GM21737 (cell line): Measurements from ENCODE around the gene XPO6.

Experiments
- ATAC-seq: cut with Tn5 transposase; IDR thresholded peaks from one replicate; pipeline ENCODE4 v1.9.1; 2021; ENCODE audit warnings: mild to moderate bottlenecking, moderate library complexity; ENCODE audit not compliant: unreplicated experiment

Gene XPO6

DNA sequence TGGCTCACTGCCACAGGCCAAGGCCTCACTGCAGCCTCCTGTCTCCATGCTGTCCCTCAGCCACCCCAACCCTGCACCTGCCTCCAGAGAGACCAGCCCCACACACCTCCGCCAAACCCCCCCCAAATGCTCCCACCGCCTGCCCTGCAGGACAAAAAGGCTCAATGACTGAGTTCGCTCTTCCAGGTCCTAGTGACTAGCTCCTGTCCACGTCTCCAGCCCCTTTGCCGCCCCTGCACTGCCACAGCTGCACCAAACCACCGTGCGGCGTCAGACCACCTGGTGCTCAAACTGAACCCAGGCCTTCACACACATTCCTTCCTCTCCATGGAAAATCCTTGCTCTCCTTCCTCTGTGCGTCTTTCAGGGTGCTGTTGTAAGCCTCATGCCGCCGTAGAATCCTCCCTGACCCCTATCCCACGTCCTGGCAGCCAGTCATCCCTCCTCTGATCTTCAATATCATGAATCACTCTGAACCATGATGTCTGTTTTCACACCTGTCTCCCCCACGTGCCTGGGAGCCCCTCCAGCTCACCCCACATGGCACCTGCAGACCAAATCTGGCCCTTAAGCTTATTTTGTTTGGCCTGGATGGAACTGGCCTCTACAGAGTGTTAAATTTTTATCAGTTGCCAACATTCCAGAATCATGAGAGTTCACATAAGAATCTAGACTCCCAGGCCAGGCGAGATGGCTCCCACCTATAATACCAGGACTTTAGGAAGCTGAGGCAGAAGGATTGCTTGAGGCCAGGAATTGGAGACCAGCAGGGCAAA is 144.0 kb downstream of the XPO6 start:
- no peak for ATAC-seq

DNA sequence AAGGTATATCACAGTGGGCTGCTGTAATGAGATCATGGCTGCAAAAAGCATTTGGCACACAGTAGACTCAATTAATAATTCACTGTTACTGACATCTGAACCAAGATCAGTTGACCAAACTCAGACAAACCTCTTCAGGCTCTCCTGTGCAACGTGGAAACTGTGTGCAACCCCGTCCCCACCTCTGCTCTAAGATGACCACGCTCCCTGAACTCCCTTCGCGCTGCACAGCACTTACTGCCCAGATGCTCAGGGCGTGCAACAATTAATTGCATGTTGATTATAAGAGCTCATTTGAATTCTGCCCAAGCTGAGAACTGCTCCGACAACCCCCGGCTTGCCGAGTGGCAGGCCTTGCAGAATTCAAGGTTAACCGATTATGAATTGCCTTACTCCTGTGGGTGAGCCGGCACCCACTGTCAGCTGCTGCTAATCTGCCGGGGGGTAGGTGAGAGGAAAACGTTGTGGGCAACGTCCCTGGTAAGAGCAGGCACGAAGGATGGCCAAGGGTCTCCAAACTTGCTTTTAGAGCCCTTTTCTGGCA is 147.0 kb downstream of the XPO6 start:
- no peak for ATAC-seq

GRCh38 chr16:28064150-28064549 is 147.6 kb downstream of the XPO6 start:
- ATAC-seq: no peak

- ATAC-seq: no peak
These were observed 148.1 kb downstream of the XPO6 start, which contains the start of gene GSG1L for GRCh38 chr16:28063591-28064061. Gene GSG1L, minus strand, starts transcription at chr16:28063714. Its CDS starts 290 bp downstream, at chr16:28063424.

- no peak for ATAC-seq
These were observed 148.8 kb downstream of the XPO6 start for GRCh38 chr16:28062847-28063521.

- ATAC-seq: no peak
These were observed 149.4 kb downstream of the XPO6 start for GRCh38 chr16:28062261-28062846.

DNA sequence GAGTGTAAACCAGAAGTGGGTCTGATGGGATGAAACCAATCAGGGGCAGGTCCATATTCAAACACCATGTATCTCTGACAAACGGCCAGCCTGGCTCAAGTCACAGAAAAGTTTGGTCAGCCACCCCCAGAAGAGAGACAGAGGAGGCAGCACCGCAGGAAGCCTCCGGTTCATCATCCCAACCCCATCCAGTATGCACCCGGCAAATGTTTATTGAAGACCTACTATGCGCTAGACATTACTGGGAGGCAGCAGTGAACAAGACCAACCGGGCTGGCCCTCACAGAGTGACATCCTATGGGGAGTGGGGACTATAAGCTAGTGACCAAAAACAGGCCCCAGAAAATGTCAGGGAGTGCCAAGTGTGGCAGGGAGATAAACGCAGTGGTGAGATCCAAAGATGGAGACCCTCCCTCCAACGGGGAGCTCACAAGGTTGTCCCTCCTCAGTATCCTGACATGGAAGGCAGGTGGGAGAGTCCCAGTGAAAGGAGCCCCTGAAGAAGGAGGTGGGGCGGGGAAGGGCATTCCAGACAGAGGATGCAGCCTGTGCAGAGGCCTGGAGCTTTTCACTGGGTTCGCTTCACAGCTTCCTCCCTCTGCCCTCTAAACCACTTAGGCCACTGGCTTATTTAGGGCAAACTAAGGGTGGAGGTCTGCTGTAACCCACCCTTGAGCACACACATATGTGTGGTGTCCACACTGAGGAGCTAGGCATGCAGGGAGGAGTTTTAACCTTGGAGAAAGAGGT is 150.2 kb downstream of the XPO6 start:
- no peak for ATAC-seq

DNA sequence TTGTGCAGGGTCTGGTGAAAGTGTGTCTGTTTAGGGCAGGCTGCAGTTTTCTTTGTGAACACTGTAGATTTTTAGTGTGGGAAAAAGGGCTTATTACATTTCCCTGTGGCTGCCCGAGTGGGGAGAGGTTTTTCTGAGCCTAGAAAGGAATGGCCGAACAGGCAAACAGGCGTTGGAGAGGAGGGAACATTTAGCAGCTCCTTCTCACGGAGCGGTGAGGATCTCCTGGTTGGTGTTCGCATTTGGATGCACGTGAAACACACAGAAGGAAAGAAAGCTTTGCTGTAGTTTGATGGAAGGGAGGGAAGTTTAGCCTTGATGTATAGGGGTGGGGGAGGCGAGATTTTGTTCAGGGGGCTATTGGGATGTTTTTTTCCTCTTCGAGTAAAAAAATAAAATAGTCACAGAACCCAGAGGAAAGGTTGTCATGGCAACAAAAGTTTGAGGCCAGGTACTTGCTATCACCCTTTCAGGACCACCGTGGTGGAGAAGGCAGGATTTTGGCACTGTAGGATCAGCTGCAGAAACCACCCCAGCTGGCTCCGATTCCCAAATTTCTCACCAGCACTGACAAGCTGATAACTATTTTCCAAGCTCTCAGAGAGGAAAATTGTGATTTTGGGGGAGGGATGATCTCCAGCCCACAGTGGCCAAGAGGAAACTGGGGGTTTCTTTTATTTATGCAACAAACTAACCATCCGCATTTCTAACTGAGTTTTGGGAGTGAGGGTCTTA is 151.8 kb downstream of the XPO6 start:
- no peak for ATAC-seq

DNA sequence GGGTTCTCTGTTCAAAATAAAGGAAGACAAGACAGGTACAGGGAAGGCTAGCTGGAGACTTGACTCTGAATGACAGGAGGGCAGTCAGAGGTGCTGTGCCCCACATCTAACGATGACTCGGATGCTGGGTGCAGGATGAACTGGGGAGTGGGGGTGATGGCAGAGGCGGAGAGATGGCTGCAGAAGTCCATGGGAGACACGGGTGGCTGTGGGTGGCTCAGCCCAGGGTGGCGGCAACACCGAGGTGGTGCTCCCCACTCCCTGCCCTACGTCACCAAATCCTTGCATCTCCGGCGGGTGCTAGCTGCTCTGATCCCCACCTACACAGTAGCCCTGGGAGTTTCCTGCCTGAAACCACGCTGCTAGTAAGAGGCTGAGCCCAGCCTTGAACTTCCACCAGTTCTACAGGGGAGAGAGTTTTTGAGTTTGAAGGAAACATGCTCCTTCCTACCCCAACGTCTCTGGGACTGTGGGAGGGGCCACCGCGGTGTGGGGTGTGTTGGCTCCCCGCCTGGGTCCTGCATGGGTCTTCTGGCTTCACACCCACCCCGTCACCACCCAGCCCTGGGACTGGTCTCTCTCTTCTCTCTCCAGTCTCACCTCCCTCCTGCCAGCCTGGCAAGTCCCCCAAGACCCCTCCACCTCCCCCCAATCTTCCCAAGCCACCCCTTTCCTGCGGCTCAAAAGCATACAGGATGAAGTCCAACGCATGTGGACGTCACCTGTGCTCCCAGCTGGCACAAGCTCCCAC is 152.8 kb downstream of the XPO6 start:
- no peak for ATAC-seq

- ATAC-seq: no peak
These were observed 153.8 kb downstream of the XPO6 start for GRCh38 chr16:28057949-28058348.

GRCh38 chr16:28053461-28053860 is 158.3 kb downstream of the XPO6 start:
- ATAC-seq: no peak

DNA sequence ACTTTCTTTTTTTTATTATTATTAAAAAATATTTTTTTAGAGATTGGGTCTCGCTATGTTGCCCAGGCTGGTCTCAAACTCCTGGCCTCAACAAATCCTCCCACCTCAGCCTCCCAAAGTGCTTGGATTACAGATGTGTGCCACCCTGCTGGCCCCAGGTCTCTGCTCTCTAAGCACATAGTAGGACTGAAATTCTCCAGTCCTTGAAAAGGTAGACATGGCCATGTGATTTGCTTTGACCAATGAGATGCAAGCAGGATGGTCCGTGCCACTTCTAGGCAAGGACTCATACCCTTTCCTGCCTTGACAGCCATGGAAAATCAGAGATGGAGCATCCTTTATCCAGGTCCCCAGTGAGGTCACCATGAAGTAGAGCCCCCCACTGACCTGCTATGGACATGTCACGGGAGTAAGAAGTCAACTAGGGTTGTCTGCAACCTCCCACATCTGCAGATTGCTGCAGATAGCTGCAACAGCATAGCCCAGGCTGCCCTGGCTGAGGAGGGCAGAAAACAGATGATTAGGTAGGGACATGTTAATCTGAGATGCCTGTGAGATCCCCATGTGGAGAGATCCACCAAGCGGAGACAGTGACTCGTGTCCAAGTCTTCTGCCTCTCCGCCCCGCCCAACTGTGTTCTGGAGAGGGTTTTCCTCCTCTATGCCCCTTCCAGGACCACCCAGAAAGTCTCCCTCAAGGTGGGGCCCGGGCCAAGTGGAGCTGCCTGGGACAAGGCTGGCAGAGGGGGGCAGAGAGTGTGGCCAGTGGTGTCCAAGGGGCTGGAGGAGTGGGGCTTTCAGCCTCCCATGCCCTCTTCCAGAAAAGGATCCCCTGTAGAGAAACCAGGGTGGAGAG is 159.3 kb downstream of the XPO6 start:
- ATAC-seq: no peak

DNA sequence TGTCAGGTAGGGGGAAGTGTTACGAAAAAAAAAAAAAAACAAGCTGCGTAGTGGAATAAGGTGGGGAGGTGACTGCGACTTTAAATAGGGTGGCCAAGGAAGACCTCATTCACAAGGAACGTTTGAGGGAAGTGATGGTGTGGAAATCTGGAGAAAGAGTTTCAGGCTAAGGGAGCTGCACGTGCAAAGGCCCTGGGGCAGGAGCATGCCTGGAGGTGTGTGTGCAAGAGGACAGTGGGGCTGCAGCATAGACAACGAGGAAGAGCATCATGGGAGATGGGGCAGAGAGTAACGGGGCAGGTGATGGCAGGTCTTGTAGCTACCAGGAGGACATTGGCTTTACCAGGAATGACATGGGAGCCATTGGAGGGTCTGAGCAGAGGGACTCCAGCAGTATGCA is 160.3 kb downstream of the XPO6 start:
- no peak for ATAC-seq
